ELF-1 (cell line): ENCODE measurements around the gene TMEM63C.
"Not testable (repeated sequence)": the region's sequence is repeated elsewhere in the genome, so short reads cannot be mapped to it uniquely, and the experiment has no call there.

Experiments used
- DNase-seq: peaks from one replicate; pipeline ENCODE4 v3.0.0-alpha.2; 2016; ENCODE audit warnings: low read depth, low spot score

Gene TMEM63C

GRCh38 chr14:77154421-77154820, 27.2 kb upstream of the TMEM63C start:
- no peak for DNase-seq

- no peak for DNase-seq
Observed at GRCh38 chr14:77155083-77155482, 26.5 kb upstream of the TMEM63C start.

GRCh38 chr14:77157740-77158139, 23.9 kb upstream of the TMEM63C start:
- DNase-seq = no peak

- DNase-seq = peak; percentile 76
Observed at GRCh38 chr14:77158175-77158881, 23.3 kb upstream of the TMEM63C start.

- no peak for DNase-seq
Observed at GRCh38 chr14:77158882-77159255, 22.7 kb upstream of the TMEM63C start.

GRCh38 chr14:77161011-77161410, 20.6 kb upstream of the TMEM63C start:
- no peak for DNase-seq

GRCh38 chr14:77170045-77170444, 11.6 kb upstream of the TMEM63C start:
- no peak for DNase-seq

- no peak for DNase-seq
Observed at GRCh38 chr14:77172916-77173315, 8.7 kb upstream of the TMEM63C start.

- not testable (repeated sequence) for DNase-seq
Observed at GRCh38 chr14:77173911-77174617, 7.5 kb upstream of the TMEM63C start.

- DNase-seq = no peak
Observed at GRCh38 chr14:77175843-77176242, 5.8 kb upstream of the TMEM63C start.

GRCh38 chr14:77177702-77178101, 3.9 kb upstream of the TMEM63C start:
- DNase-seq = no peak

GRCh38 chr14:77178656-77179055, 2.9 kb upstream of the TMEM63C start:
- no peak for DNase-seq

- DNase-seq = no peak
Observed at GRCh38 chr14:77180726-77181602, 634 bp upstream of the TMEM63C start.

GRCh38 chr14:77183896-77184295, 2.3 kb downstream of the TMEM63C start:
- DNase-seq = no peak

- DNase-seq = no peak
Observed at GRCh38 chr14:77184396-77185092, 2.9 kb downstream of the TMEM63C start.

- no peak for DNase-seq
Observed at GRCh38 chr14:77185093-77185465, 3.5 kb downstream of the TMEM63C start.

GRCh38 chr14:77186911-77187648, 5.5 kb downstream of the TMEM63C start:
- peak; percentile 76 for DNase-seq

- no peak for DNase-seq
Observed at GRCh38 chr14:77187649-77188012, 6.0 kb downstream of the TMEM63C start.

GRCh38 chr14:77189479-77189878, 7.9 kb downstream of the TMEM63C start:
- no peak for DNase-seq

GRCh38 chr14:77190977-77191376, 9.4 kb downstream of the TMEM63C start:
- DNase-seq = no peak

- DNase-seq = no peak
Observed at GRCh38 chr14:77194706-77195105, 13.1 kb downstream of the TMEM63C start.
